A549 (cell line): Measurements from ENCODE around the gene ZSWIM1. TPM values are rescaled to one million over a fixed set of nuclear protein-coding genes. Genes with fewer than 3 reads are reported as not detected.

Source experiments
- ATAC-seq, 2 experiments: fragments of 200-7000 bp in 1 of 2; fragments of >200 bp in 1 of 2; cut with Nextera tagmentation in 1 of 2; cut with Tn5 transposase in 1 of 2; 3 replicates each; pipeline versions ENCODE4 v1.8.0 to v1.9.1; 2018 to 2020; ENCODE audit warnings: mild to moderate bottlenecking in 1 of 2, moderate library complexity in 1 of 2
- CTCF ChIA-PET: fragments of 300-600 bp; sonication (Branson Sonifier 250); formaldehyde crosslinking; extraction: SDS; loops from one replicate; lab custom pipeline; 2021; ENCODE audit warnings: antibody characterized with exemption, inconsistent platforms; lab: Yijun Ruan, JAX
- POLR2A ChIA-PET: fragments of 350-600 bp; formaldehyde crosslinking; extraction: SDS; loops from one replicate; lab custom pipeline; 2021; ENCODE audit warnings: antibody characterized with exemption, inconsistent platforms; lab: Yijun Ruan, JAX
- DNase-seq, 2 experiments: peaks; one replicate each; pipeline versions ENCODE4 v3.0.0 to v3.0.0-alpha.2; 2011 to 2016; ENCODE audit warnings: low read depth in 1 of 2, low spot score in 1 of 2
- FAIRE-seq: peaks from 2 replicates; lab custom pipeline; 2011; peaks lifted over from hg19 to GRCh38; lab: Jason Lieb, UNC
- H3K27ac ChIP-seq, 2 experiments: fragments of >200 bp; sonication (Bioruptor Twin); formaldehyde crosslinking; 3 replicates each; pipeline ENCODE4 v1.5.1; 2016 to 2017
- H3K4me1 ChIP-seq: fragments of >200 bp; sonication (Bioruptor Twin); formaldehyde crosslinking; 3 replicates; pipeline ENCODE4 v1.6.1; 2016
- H3K4me2 ChIP-seq: fragments of >200 bp; sonication (Bioruptor Twin); formaldehyde crosslinking; 3 replicates; pipeline ENCODE4 v1.6.1; 2016
- H3K4me3 ChIP-seq: fragments of >200 bp; sonication (Bioruptor Twin); formaldehyde crosslinking; 3 replicates; pipeline ENCODE4 v1.5.1; 2016
- H3K9me3 ChIP-seq: fragments of >200 bp; sonication (Bioruptor Twin); formaldehyde crosslinking; 3 replicates; pipeline ENCODE4 v1.6.1; 2016
- BHLHE40 ChIP-seq: IDR thresholded peaks from 2 replicates; pipeline ENCODE4 v1.6.1; 2012; ENCODE audit warnings: low read depth, low read length, inconsistent platforms
- CBX2 ChIP-seq: fragments of 200-600 bp; sonication (generic); IDR thresholded peaks from 2 replicates; pipeline ENCODE4 v1.6.1; 2016; ENCODE audit warnings: low read depth, mild to moderate bottlenecking, borderline replicate concordance
- CBX8 ChIP-seq: fragments of 200-600 bp; sonication (generic); IDR thresholded peaks from 2 replicates; pipeline ENCODE4 v1.6.1; 2016
- CHD2 ChIP-seq: fragments of 150-350 bp; IDR thresholded peaks from 2 replicates; pipeline ENCODE4 v1.6.1; 2014; ENCODE audit warnings: low read length; ENCODE audit not compliant: partially characterized antibody
- CHD4 ChIP-seq: fragments of 200-600 bp; sonication (generic); IDR thresholded peaks from 2 replicates; pipeline ENCODE4 v1.6.1; 2016; ENCODE audit warnings: antibody characterized with exemption, mild to moderate bottlenecking, borderline replicate concordance
- EP300 ChIP-seq, 2 experiments: fragments of >200 bp; sonication (Bioruptor Twin); formaldehyde crosslinking; IDR thresholded peaks; 2 replicates in 1 of 2; 3 replicates in 1 of 2; pipeline ENCODE4 v1.6.1; 2016 to 2017
- ESRRA ChIP-seq: fragments of 150-350 bp; IDR thresholded peaks from 2 replicates; pipeline ENCODE4 v1.6.1; 2014; ENCODE audit warnings: mild to moderate bottlenecking, low read length, borderline replicate concordance
- FOSL2 ChIP-seq, 2 experiments: fragments of 450-650 bp in 1 of 2; fragments of >200 bp in 1 of 2; sonication (Bioruptor Twin) in 1 of 2; formaldehyde crosslinking; IDR thresholded peaks; 2 replicates each; pipeline versions ENCODE4 v1.5.0 to v1.6.1; 2016 to 2020; ENCODE audit warnings: mild to moderate bottlenecking in 1 of 2, moderate library complexity in 1 of 2
- FOXS1 ChIP-seq: fragments of 250-450 bp; sonication (Bioruptor Pico); IDR thresholded peaks from 2 replicates; pipeline ENCODE4 v1.5.0; 2020; ENCODE audit warnings: mild to moderate bottlenecking, moderate library complexity
- HDAC2 ChIP-seq: fragments of 200-600 bp; sonication (generic); IDR thresholded peaks from 2 replicates; pipeline ENCODE4 v1.6.1; 2016
- HES2 ChIP-seq: fragments of >200 bp; sonication (Bioruptor Twin); formaldehyde crosslinking; IDR thresholded peaks from 2 replicates; pipeline ENCODE4 v1.6.1; 2016
- HOXA7 ChIP-seq: fragments of 250-450 bp; sonication (Bioruptor Pico); IDR thresholded peaks from 2 replicates; pipeline ENCODE4 v1.5.0; 2020; ENCODE audit warnings: mild to moderate bottlenecking, moderate library complexity
- HOXB13 ChIP-seq: fragments of 250-450 bp; sonication (Bioruptor Pico); IDR thresholded peaks from 2 replicates; pipeline ENCODE4 v1.5.0; 2020; ENCODE audit warnings: low read depth, mild to moderate bottlenecking, moderate library complexity
- JUN ChIP-seq, 2 experiments: fragments of >200 bp; sonication (Bioruptor Twin); formaldehyde crosslinking; IDR thresholded peaks; 2 replicates in 1 of 2; 3 replicates in 1 of 2; pipeline ENCODE4 v1.6.1; 2016 to 2017
- KDM1A ChIP-seq: fragments of 200-600 bp; sonication (generic); IDR thresholded peaks from 2 replicates; pipeline ENCODE4 v1.6.1; 2016; ENCODE audit warnings: low read depth, mild to moderate bottlenecking
- MAFK ChIP-seq: fragments of 450-650 bp; IDR thresholded peaks from 2 replicates; pipeline ENCODE4 v1.6.1; 2014; ENCODE audit not compliant: partially characterized antibody
- MAZ ChIP-seq: fragments of 150-350 bp; IDR thresholded peaks from 2 replicates; pipeline ENCODE4 v1.6.1; 2014; ENCODE audit warnings: antibody characterized with exemption, low read depth, low read length, borderline replicate concordance
- MYC ChIP-seq: IDR thresholded peaks from 2 replicates; pipeline ENCODE4 v1.6.1; 2012; ENCODE audit warnings: mild to moderate bottlenecking, inconsistent platforms, low read length, improper control_type of control experiment, borderline replicate concordance
- NFE2L2 ChIP-seq: fragments of 150-350 bp; conservative IDR thresholded peaks from 2 replicates; pipeline ENCODE4 v1.6.1; 2014; ENCODE audit warnings: low read length
- NR3C1 ChIP-seq: fragments of >200 bp; sonication (Bioruptor Twin); formaldehyde crosslinking; IDR thresholded peaks from 3 replicates; pipeline ENCODE4 v1.6.1; 2017
- PBX3 ChIP-seq: IDR thresholded peaks from 2 replicates; pipeline ENCODE4 v1.6.1; 2012
- POLR2A ChIP-seq: IDR thresholded peaks from 2 replicates; pipeline ENCODE4 v1.6.1; 2012; ENCODE audit warnings: mild to moderate bottlenecking, low read length
- RARB ChIP-seq: fragments of 250-450 bp; sonication (Bioruptor Pico); IDR thresholded peaks from 2 replicates; pipeline ENCODE4 v1.8.0; 2021; ENCODE audit warnings: mild to moderate bottlenecking, moderate library complexity
- RCOR1 ChIP-seq: fragments of 150-350 bp; IDR thresholded peaks from 2 replicates; pipeline ENCODE4 v1.6.1; 2014; ENCODE audit warnings: antibody characterized with exemption, low read length, low read depth
- RFX5 ChIP-seq: fragments of 450-650 bp; IDR thresholded peaks from 2 replicates; pipeline ENCODE4 v1.7.1; 2014; ENCODE audit warnings: antibody characterized with exemption, mild to moderate bottlenecking, moderate library complexity
- SREBF2 ChIP-seq: fragments of 450-650 bp; IDR thresholded peaks from 2 replicates; pipeline ENCODE4 v1.6.1; 2014; ENCODE audit warnings: mild to moderate bottlenecking, moderate library complexity
- ZFP36 ChIP-seq: fragments of 450-650 bp; IDR thresholded peaks from 2 replicates; pipeline ENCODE4 v1.6.1; 2014; ENCODE audit warnings: borderline replicate concordance; ENCODE audit not compliant: partially characterized antibody
- ZNF302 ChIP-seq: fragments of 250-450 bp; sonication (Bioruptor Pico); IDR thresholded peaks from 2 replicates; pipeline ENCODE4 v1.9.0; 2021; ENCODE audit warnings: inconsistent platforms, mild to moderate bottlenecking, moderate library complexity
- WGBS: methylation state at CpG from one replicate; pipeline ENCODE4 v1.1.6; 2017; ENCODE audit errors: missing lambda C conversion rate; 5-methylcytosine and 5-hydroxymethylcytosine counted together
- polyA plus RNA-seq, 4 experiments: library from polyadenylated mRNA; depleted of rRNA in 3 of 4; stranded (reverse); fragments of >200 nt; fragmentation: RNase III in 1 of 4; extraction: RNeasy Plus Mini Kit Qiagen cat#74134 plus additional on column Dnase treatment in 1 of 4; gene quantifications; 2 replicates in 3 of 4; 3 replicates in 1 of 4; pipeline ENCODE4 v1.2.3, GENCODE V29; 2011 to 2017
- TF ChIP-seq, protein P1 (sequence below): fragments of >200 bp; sonication (Bioruptor Twin); formaldehyde crosslinking; IDR thresholded peaks from 3 replicates; pipeline ENCODE4 v1.5.1; 2016
- TF ChIP-seq, protein P2 (sequence below): fragments of 450-650 bp; IDR thresholded peaks from 2 replicates; pipeline ENCODE4 v1.6.1; 2014; ENCODE audit warnings: antibody characterized with exemption

ZSWIM1 gene
- polyA plus RNA-seq, 2 of the 4 experiments (the other 2 are of a cell fraction) = 4.7 to 6.6 TPM

- Histone ChIP-seq H3K9me3 (no peaks in the 10 kb centered on the region), H3K4me1 (peaks cover 7% of the 10 kb centered on the region), H3K27ac (no peak overlapping the region), H3K4me2 (no peak overlapping the region), H3K4me3 (no peak overlapping the region)
- ChIA-PET CTCF (interaction anchor here (0.7 to 1.7 kb wide), 5 partner anchors 66 to 98 kb away, joined by 3 to 7 read pairs (median 4); no protein-coding TSS in a partner anchor), POLR2A (no interaction called here)
- ATAC-seq (no peak), FAIRE-seq (no peak), DNase-seq (no peak)
- WGBS = 92% methylated on average over 13 of the region's 14 CpGs
- no peak for TF ChIP-seq CBX2
- TF ChIP-seq HES2 = no peak
- no peak for TF ChIP-seq FOXS1
- no peak for TF ChIP-seq HDAC2
- TF ChIP-seq BHLHE40 = no peak
- no peak for TF ChIP-seq PBX3
- no peak for TF ChIP-seq RCOR1
- no peak for TF ChIP-seq RARB (CRISPR knock-in tag)
- TF ChIP-seq ESRRA = no peak
- TF ChIP-seq JUN (IDR thresholded peaks at IDR 0.05) = no peak
- TF ChIP-seq MAFK = no peak
Measured at GRCh38 chr20:45896641-45897161, 15.7 kb downstream of the ZSWIM1 start.

GRCh38 chr20:45897289-45897688 lies 16.3 kb downstream of the ZSWIM1 start:
- CTCF ChIA-PET = interaction anchor here (0.7 to 1.7 kb wide), 5 partner anchors 66 to 98 kb away, joined by 3 to 7 read pairs (median 4); no protein-coding TSS in a partner anchor
- Histone ChIP-seq H3K27ac (no peak overlapping the region), H3K4me1 (peaks cover 1% of the 10 kb centered on the region; the same call in 2 of the 3 replicates)
- TF ChIP-seq NR3C1 (no peak), CHD4 (no peak), FOSL2 (IDR thresholded peaks at IDR 0.05) (no peak), FOSL2 (CRISPR knock-in tag; IDR thresholded peaks at IDR 0.05) (no peak), ZFP36 (no peak), MAFK (no peak), EP300 (IDR thresholded peaks at IDR 0.05) (no peak), CBX2 (no peak), POLR2A (no peak), ESRRA (no peak)
- TF ChIP-seq, protein P1, sequence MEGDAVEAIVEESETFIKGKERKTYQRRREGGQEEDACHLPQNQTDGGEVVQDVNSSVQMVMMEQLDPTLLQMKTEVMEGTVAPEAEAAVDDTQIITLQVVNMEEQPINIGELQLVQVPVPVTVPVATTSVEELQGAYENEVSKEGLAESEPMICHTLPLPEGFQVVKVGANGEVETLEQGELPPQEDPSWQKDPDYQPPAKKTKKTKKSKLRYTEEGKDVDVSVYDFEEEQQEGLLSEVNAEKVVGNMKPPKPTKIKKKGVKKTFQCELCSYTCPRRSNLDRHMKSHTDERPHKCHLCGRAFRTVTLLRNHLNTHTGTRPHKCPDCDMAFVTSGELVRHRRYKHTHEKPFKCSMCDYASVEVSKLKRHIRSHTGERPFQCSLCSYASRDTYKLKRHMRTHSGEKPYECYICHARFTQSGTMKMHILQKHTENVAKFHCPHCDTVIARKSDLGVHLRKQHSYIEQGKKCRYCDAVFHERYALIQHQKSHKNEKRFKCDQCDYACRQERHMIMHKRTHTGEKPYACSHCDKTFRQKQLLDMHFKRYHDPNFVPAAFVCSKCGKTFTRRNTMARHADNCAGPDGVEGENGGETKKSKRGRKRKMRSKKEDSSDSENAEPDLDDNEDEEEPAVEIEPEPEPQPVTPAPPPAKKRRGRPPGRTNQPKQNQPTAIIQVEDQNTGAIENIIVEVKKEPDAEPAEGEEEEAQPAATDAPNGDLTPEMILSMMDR = no peak
- TF ChIP-seq, protein P2, sequence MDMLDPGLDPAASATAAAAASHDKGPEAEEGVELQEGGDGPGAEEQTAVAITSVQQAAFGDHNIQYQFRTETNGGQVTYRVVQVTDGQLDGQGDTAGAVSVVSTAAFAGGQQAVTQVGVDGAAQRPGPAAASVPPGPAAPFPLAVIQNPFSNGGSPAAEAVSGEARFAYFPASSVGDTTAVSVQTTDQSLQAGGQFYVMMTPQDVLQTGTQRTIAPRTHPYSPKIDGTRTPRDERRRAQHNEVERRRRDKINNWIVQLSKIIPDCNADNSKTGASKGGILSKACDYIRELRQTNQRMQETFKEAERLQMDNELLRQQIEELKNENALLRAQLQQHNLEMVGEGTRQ = no peak
- TF ChIP-seq, all 56 proteins: peak for 0
- H3K4me3 ChIP-seq = no peak overlapping the region
- 66% methylated on average over 2 of the region's 2 CpGs for WGBS
- H3K4me2 ChIP-seq = no peak overlapping the region
- FAIRE-seq = no peak
- POLR2A ChIA-PET = no interaction called here
- no peak for ATAC-seq
- DNase-seq = no peak
- no peaks in the 10 kb centered on the region for H3K9me3 ChIP-seq

- H3K4me3 ChIP-seq = no peak overlapping the region
- ATAC-seq (no peak), FAIRE-seq (no peak), DNase-seq (no peak)
- no peak overlapping the region for H3K27ac ChIP-seq
- TF ChIP-seq NFE2L2 (no peak), HOXB13 (CRISPR knock-in tag) (no peak), SREBF2 (no peak), HOXA7 (CRISPR knock-in tag) (no peak), ESRRA (no peak), HDAC2 (no peak), PBX3 (no peak), ZNF302 (no peak), KDM1A (no peak), CBX8 (no peak), CBX2 (no peak), CHD2 (no peak), RARB (CRISPR knock-in tag) (no peak), RFX5 (no peak), MAZ (no peak), JUN (IDR thresholded peaks at IDR 0.05) (no peak), MYC (no peak), MAFK (no peak), RCOR1 (no peak)
- no peaks in the 10 kb centered on the region; the same call in 2 of the 3 replicates for H3K4me1 ChIP-seq
- ChIA-PET POLR2A (no interaction called here), CTCF (interaction anchor here (1.3 to 1.7 kb wide), 3 partner anchors 65 to 99 kb away, joined by 3 to 7 read pairs (median 6); no protein-coding TSS in a partner anchor)
- WGBS = 98% methylated on average over 7 of the region's 7 CpGs
- no peak overlapping the region for H3K4me2 ChIP-seq
- no peaks in the 10 kb centered on the region for H3K9me3 ChIP-seq
Measured at GRCh38 chr20:45897692-45898091, 16.7 kb downstream of the ZSWIM1 start.
